GM19025 (cell line): ENCODE data around the gene TMEM63B.

Experiments used
- ATAC-seq: cut with Tn5 transposase; IDR thresholded peaks from one replicate; pipeline ENCODE4 v1.9.1; 2021; ENCODE audit warnings: mild to moderate bottlenecking, low read depth, moderate library complexity; ENCODE audit not compliant: unreplicated experiment

The TMEM63B gene

GRCh38 chr6:44115866-44116265 is 11.5 kb upstream of the TMEM63B start:
- ATAC-seq = no peak

- ATAC-seq = no peak
Measured at GRCh38 chr6:44116641-44117382, 10.5 kb upstream of the TMEM63B start.

GRCh38 chr6:44117397-44118128 is 9.8 kb upstream of the TMEM63B start:
- ATAC-seq = no peak

DNA sequence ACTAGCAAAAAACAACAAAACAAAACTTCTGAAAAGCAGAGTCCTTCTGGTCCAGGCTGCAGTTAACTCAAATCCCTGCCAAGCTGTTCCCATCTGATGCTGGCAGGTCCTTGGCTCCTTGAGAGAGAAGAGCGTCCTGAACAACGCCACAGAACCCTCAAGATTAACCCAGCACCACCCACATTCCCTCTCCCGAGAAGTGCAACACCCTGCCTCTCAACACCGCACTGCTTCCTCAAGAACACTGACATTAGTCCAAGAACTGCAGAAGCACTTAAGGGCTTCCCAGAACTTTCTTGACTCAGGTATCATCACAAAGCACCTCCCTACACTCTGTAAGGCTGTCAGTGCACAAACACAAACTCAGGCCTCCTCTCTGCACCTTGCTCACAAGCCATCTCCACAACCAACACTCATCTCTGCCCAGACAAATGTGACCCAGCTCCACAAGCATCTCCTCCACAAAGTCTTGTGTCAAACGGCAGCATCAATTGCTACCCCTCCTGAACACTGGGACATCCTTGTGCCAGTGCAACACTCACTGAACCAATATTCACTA is 7.6 kb upstream of the TMEM63B start:
- ATAC-seq = no peak

- ATAC-seq = no peak
Measured at GRCh38 chr6:44120692-44121443, 6.5 kb upstream of the TMEM63B start.

DNA sequence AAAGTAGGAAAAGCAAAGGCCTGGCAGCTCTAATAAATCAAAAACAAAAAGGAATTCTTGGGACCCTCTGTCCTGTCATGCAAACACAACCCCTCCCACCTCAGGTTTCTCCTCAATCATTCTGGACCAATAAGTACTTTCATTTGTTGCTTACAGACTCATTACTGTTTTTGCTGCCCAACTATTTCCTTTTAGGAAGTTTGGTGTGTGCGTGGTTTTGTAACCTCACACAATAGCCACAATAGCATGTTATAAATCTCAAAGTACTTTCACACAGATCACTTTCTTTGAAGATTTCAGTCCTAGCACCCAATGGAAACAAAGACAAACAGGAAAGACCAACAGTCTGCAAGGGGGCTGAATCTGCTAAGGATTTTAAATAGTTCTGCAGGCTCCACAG is 4.6 kb upstream of the TMEM63B start:
- no peak for ATAC-seq

- ATAC-seq = no peak
Measured at GRCh38 chr6:44123544-44123943, 3.8 kb upstream of the TMEM63B start.

DNA sequence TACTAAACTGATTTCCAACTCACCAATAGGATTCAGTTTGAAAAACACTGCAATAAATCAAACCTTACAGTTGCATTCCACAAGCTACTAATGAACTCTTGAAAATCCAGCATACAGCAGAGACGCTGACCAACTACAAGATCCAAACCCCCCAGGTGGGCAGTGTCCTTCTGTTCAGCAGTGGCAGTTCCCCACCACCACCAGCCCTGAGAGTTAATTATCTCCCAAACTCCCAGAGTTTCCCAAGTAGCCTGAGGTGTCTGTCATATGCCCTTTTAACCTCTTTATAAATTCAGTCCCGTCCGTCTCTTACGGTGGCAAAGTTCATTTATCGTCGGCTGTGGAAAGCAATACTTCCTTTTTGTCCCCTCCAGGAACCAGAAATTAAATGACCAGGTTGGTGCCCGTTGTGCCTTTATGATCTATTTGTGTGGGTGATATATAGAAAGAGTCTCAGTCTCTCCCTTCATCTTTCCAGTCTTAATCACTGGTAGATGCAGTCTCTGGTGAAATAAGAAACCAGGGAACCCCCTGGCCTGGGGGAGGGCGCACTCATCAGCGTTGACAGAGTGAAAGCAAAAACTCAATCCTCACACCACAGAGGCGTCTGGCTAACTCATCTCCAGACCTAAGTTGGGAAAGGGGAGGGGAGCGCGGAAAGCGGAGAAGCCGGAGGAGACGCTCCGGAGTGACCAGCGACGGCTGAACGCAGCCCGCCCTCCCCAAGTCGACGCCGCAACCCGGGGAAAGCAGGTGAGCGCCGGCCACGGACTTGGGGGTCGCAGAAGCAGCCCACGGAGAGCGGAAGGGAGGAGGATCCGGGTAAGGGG is 819 bp upstream of the TMEM63B start:
- ATAC-seq = peak; percentile 56

DNA sequence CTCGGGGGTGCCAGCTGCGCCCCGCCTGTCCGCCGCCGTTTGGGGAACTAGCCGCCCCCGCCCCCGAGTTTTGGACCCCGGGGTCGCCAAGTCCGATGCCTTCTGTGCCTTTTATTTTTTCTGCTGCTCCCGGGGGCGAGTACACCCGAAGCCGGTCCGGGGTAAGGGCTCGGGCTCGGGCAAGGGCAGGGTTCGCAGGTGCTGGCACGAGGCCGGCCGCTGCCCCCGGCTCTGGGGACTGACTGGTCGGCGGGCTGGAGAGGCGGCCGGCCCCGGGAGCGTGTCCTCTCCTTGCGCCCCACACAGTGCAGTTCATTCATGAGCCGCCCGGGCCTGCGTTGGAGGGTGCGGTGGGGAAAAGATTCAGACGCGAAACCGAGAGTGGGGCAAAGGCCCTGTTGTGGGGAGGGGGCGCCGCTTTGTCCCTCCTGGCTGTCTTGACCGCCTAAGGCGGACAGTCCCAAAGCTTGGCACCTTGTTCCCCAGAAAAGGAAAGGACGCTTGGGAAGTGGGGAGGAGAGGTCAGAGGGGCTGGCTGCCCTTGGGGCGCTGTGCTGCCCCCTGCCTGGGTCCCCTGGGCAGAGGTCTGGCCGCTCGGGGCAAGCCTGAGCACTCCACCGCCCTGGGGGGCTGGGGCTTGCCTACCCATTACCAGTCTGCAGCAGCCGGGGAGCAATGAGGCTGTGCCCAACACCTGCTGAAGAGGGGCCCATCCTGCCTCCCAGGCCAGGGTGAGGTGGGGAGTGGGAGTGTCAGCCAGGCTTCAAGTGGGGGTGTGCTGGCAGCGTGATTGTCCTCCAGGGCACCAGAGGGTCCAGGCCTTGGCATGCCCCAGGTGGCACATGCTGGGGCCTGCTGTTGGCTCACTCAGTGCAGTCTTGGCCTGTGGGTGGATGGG is 915 bp downstream of the TMEM63B start:
- no peak for ATAC-seq

GRCh38 chr6:44129841-44130322 is 2.5 kb downstream of the TMEM63B start:
- ATAC-seq = no peak

DNA sequence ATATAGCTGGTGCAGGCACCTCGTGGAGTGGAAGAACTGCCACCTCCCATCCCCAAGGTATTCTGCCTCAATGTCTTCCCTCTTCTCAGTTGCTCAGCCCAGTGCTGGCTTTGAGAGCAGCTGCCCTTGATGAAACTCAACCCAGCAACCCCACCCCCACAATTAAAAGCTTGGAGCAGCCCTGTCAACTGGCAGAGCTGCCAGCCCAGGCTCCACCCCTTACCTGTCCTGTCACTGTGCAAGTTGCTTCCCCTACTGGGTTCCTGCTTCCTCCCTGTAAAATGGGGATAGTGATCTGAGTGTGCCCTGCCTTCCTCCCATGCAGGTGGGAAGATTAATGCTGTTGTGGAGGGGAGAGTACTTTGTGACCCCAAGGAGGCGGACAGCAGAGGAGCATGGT is 4.5 kb downstream of the TMEM63B start:
- ATAC-seq = no peak

DNA sequence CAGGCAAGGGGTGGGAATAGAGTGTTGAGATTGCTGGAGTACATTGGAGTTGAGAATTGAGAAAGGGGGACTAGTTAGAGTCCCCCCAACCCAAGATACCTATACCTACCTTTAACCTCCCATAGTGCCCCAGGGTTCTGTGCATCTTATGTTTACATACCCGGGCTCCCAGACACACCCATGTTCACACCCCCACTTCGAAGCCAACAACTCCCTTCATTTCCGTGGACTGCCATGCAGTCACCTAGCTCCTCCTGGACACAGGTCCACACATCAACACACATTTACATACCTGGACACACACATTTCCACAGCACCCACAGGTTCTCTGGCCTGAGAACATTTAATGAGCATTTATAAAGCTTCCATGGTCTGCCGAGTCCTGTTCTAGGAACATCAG is 5.1 kb downstream of the TMEM63B start:
- no peak for ATAC-seq

DNA sequence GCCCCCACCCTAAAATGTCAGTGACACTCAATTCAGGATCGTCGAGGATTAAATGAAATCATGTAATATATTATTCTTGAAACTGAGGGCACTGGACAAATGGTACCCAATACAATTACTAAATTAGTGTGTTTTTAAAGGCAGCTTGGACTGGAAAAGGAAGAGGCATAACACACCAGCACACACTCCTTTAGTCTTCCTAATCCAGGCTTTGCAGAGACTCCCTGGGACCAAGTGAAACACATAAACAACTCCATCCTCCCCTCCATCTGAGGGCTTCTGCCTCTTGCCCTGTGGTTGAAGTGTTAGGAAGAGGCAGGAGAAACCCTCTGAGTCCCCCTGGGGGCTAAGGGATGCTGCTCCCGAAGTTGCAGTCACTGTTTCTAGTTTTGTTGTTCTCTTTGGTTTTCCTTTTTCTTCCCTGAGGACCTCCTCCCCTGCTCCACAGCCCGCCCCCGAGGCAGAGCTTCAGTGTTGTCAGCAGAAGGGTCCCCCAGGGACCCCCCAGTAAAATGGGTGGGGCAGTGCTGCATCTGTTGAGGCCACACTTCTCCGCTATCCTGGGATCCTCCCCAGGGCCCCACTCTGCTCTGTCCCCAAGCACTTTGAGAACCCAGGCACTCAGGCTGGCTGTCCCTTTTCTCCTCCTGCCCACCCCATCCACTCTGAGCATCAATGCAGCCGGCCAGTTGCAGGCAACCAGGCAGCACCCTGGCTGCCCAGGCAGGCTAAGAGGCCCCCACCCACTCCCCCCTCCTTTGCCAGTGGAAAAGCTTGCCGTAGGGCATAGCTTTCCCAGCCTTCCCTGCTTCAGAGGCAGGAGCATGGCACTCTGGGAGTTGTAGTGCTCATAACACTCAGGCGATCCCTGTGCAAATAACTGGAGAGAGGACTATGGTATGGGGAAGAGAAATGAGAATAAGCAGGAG is 5.9 kb downstream of the TMEM63B start:
- no peak for ATAC-seq

- ATAC-seq = no peak
Measured at GRCh38 chr6:44133981-44134711, 6.8 kb downstream of the TMEM63B start.

DNA sequence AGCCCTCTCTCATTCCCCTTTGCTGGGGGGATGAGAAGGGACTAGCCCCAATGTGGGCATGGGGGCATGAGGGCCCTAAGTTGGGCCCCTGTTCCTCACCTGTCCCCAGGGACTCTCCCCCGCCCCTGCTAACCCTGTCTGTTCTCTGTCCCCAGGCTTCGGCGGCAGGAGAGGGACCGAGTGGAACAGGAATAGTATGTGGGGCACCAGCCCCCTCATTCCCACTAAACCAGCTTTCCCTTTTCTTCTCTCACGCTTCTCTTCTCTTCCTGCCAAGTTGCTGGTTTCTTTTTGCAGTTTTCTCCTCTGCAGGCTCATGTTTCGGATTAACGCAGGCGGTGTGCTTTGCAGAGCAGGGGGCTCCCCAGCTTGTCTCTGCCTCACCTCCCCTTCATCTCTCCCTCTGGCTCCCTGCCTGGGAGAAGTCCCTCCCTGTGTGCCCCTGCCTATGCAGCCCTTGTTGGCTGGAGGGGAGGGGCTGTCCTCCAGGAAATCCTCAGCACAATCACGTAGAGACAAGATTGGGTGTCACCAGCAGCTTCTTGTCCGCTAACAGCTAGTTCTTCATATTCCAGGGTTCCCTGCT is 7.9 kb downstream of the TMEM63B start:
- ATAC-seq = no peak

DNA sequence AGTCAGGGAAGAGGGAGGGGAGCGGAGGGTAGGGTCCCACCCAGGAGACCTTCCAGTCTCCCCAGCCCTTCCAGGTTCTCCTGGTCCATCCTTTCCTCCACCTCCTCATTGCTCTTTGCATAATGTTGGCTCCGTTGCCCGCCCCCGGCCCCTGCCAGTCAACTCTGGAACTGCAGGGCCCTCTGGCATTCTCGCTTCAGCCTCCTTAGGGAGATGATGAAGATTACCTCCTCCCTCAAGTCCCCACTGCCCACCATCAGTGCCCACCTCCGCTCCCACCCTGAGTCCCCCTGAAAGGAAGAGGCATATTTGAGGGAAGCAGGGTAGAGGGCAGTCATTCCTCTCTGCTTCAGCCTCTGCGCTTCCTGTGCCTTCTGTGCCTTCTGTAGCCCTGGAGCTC is 8.5 kb downstream of the TMEM63B start:
- ATAC-seq = no peak

DNA sequence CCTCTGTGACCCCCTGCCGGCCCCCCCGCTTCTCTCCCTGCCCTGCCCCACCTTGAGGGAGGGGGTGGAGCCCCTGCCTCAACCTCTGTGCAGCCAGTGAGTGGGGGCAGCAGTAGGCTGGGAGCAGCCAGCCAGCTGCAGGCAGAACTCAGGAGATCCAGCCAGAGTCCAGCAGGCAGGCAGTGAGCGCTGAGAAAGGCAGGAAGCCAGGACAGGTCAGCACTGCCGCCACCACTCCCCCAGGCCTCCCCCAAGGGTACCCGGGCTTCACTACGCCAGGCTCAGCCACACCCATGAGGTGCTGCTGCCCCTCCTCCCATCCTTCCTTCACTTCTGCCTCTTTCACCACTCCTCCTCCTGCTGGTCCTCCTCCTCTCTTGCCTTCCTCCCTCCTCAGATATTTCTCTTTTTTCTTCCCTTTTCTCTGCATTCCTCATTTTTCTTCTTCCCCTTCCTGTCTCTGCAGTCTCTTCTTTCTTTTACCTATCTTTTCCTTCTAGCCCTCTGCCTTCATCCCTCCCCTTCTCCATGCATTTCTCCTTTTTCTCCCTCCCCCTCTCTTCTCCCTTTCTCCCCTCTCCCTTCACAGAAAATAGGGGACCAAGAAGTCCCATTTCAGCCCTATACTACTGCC is 11.5 kb downstream of the TMEM63B start:
- no peak for ATAC-seq
